NK-92 (cell line): Measurements from ENCODE around the gene FGGY.
"Not testable (repeated sequence)": the region's sequence is repeated elsewhere in the genome, so short reads cannot be mapped to it uniquely, and the experiment has no call there.

Experiments used
- DNase-seq: peaks from one replicate; lab custom pipeline; 2025; ENCODE audit not compliant: unreplicated experiment; lab: John Stamatoyannopoulos, UW

Gene FGGY

GRCh38 chr1:59693406-59693805 lies 396.5 kb downstream of the FGGY start:
- no peak for DNase-seq

- DNase-seq = no peak
Observed at GRCh38 chr1:59695252-59695651, 398.4 kb downstream of the FGGY start.

GRCh38 chr1:59696421-59697115 lies 399.7 kb downstream of the FGGY start:
- no peak for DNase-seq

- no peak for DNase-seq
Observed at GRCh38 chr1:59697150-59697800, 400.4 kb downstream of the FGGY start.

- no peak for DNase-seq
Observed at GRCh38 chr1:59698386-59698785, 401.5 kb downstream of the FGGY start.

GRCh38 chr1:59699227-59699847 lies 402.4 kb downstream of the FGGY start:
- DNase-seq = no peak

GRCh38 chr1:59701376-59701775 lies 404.5 kb downstream of the FGGY start:
- DNase-seq = no peak

- DNase-seq = no peak
Observed at GRCh38 chr1:59703226-59703917, 406.5 kb downstream of the FGGY start.

GRCh38 chr1:59703918-59704378 lies 407.1 kb downstream of the FGGY start:
- DNase-seq = no peak

- DNase-seq = no peak
Observed at GRCh38 chr1:59704716-59705115, 407.8 kb downstream of the FGGY start.

GRCh38 chr1:59705466-59706302 lies 408.8 kb downstream of the FGGY start:
- DNase-seq = no peak

- DNase-seq = no peak
Observed at GRCh38 chr1:59706303-59706599, 409.4 kb downstream of the FGGY start.

- DNase-seq = no peak
Observed at GRCh38 chr1:59707178-59707791, 410.4 kb downstream of the FGGY start.

- no peak for DNase-seq
Observed at GRCh38 chr1:59709333-59709732, 412.4 kb downstream of the FGGY start.

- not testable (repeated sequence) for DNase-seq
Observed at GRCh38 chr1:59710920-59711319, 414.0 kb downstream of the FGGY start.

- no peak for DNase-seq
Observed at GRCh38 chr1:59714219-59714618, 417.3 kb downstream of the FGGY start.

- no peak for DNase-seq
Observed at GRCh38 chr1:59714966-59715365, 418.1 kb downstream of the FGGY start.

- no peak for DNase-seq
Observed at GRCh38 chr1:59716832-59717231, 419.9 kb downstream of the FGGY start.

GRCh38 chr1:59718064-59718988 lies 421.4 kb downstream of the FGGY start:
- no peak for DNase-seq

GRCh38 chr1:59718989-59719360 lies 422.1 kb downstream of the FGGY start:
- no peak for DNase-seq
